Neural progenitor cell (in vitro differentiated cells): ENCODE data around the gene ERO1B. TPM values are rescaled to one million over a fixed set of nuclear protein-coding genes. Genes with fewer than 3 reads are reported as not detected.
"Not testable (repeated sequence)": the region's sequence is repeated elsewhere in the genome, so short reads cannot be mapped to it uniquely, and the experiment has no call there.

Experiments
- DNase-seq: peaks from one replicate; pipeline ENCODE4 v3.0.0-alpha.2; 2016; ENCODE audit warnings: low spot score
- H2AFZ ChIP-seq: fragments of 200-600 bp; sonication (generic); replicated peaks from 2 replicates; pipeline ENCODE4 v1.6.1; 2016; ENCODE audit warnings: antibody characterized with exemption
- H3F3A ChIP-seq: fragments of 200-600 bp; sonication (generic); 2 replicates; pipeline ENCODE4 v1.6.1; 2016; ENCODE audit warnings: antibody characterized with exemption, low read depth
- H3K27ac ChIP-seq: fragments of 200-600 bp; sonication (generic); 2 replicates; pipeline ENCODE4 v1.5.1; 2016; ENCODE audit warnings: mild to moderate bottlenecking
- H3K27me3 ChIP-seq: fragments of 200-600 bp; sonication (generic); 2 replicates; pipeline ENCODE4 v1.6.1; 2016; ENCODE audit warnings: mild to moderate bottlenecking, moderate library complexity
- H3K36me3 ChIP-seq: fragments of 200-600 bp; sonication (generic); 2 replicates; pipeline ENCODE4 v1.5.1; 2016
- H3K4me1 ChIP-seq: fragments of 200-600 bp; sonication (generic); 2 replicates; pipeline ENCODE4 v1.6.1; 2016; ENCODE audit warnings: mixed run types
- H3K4me2 ChIP-seq: fragments of 200-600 bp; sonication (generic); 2 replicates; pipeline ENCODE4 v1.6.1; 2016
- H3K4me3 ChIP-seq: fragments of 200-600 bp; sonication (generic); 2 replicates; pipeline ENCODE4 v1.5.1; 2016
- H3K79me2 ChIP-seq: fragments of 200-600 bp; sonication (generic); 2 replicates; pipeline ENCODE4 v1.6.1; 2016; ENCODE audit warnings: low read depth
- H3K9ac ChIP-seq: fragments of 200-600 bp; sonication (generic); 2 replicates; pipeline ENCODE4 v1.6.1; 2016
- H3K9me3 ChIP-seq: fragments of 200-600 bp; sonication (generic); 2 replicates; pipeline ENCODE4 v1.5.1; 2016; ENCODE audit warnings: low read depth
- H4K20me1 ChIP-seq: fragments of 200-600 bp; sonication (generic); 2 replicates; pipeline ENCODE4 v1.6.1; 2016; ENCODE audit warnings: low read depth
- H3K27ac Mint-ChIP-seq: 3 replicates; pipeline ENCODE4 v1.8.0; 2021; ENCODE audit warnings: mixed read lengths
- H3K27me3 Mint-ChIP-seq: 2 replicates; pipeline ENCODE4 v1.8.0; 2022; ENCODE audit warnings: low read depth, mild to moderate bottlenecking, inconsistent platforms, moderate library complexity, mixed read lengths; ENCODE audit not compliant: insufficient read depth
- H3K36me3 Mint-ChIP-seq: 3 replicates; pipeline ENCODE4 v1.8.0; 2021; ENCODE audit warnings: mixed read lengths
- H3K4me1 Mint-ChIP-seq: 3 replicates; pipeline ENCODE4 v1.8.0; 2021; ENCODE audit warnings: mixed read lengths
- H3K4me3 Mint-ChIP-seq: 3 replicates; pipeline ENCODE4 v1.8.0; 2021; ENCODE audit warnings: mild to moderate bottlenecking, moderate library complexity, mixed read lengths
- H3K9me3 Mint-ChIP-seq: 3 replicates; pipeline ENCODE4 v1.8.0; 2020; ENCODE audit warnings: mixed read lengths
- EZH2 ChIP-seq: fragments of 200-600 bp; sonication (generic); IDR thresholded peaks from 2 replicates; pipeline ENCODE4 v1.6.1; 2017; ENCODE audit warnings: antibody characterized with exemption, mild to moderate bottlenecking, moderate library complexity
- EZH2phosphoT487 ChIP-seq: fragments of 200-600 bp; sonication (generic); IDR thresholded peaks from 2 replicates; pipeline ENCODE4 v1.6.1; 2017; ENCODE audit warnings: antibody characterized with exemption
- total RNA-seq: library from RNA; depleted of rRNA; stranded (reverse); fragments of >200 nt; gene quantifications from 2 replicates; pipeline ENCODE4 v1.2.3, GENCODE V29; 2015; ENCODE audit warnings: low replicate concordance
- TF ChIP-seq, protein P1 (sequence below): fragments of 200-600 bp; sonication (generic); IDR thresholded peaks from 2 replicates; pipeline ENCODE4 v1.5.1; 2017; ENCODE audit warnings: antibody characterized with exemption, mild to moderate bottlenecking

ERO1B gene
- total RNA-seq, 1 donor from 2014 or later, result 6.7 TPM

- no peaks in the 10 kb centered on the region for H4K20me1 ChIP-seq
- no peak overlapping the region for H3K4me3 ChIP-seq
- no peaks in the 10 kb centered on the region for H3K4me1 ChIP-seq
- Mint-ChIP-seq H3K36me3 (no peaks in the 10 kb centered on the region), H3K4me3 (no peak overlapping the region), H3K27me3 (peaks cover 2% of the 10 kb centered on the region), H3K27ac (no peak overlapping the region), H3K9me3 (no peaks in the 10 kb centered on the region), H3K4me1 (no peaks in the 10 kb centered on the region)
- H3K27me3 ChIP-seq, result no peaks in the 10 kb centered on the region
- no peaks in the 10 kb centered on the region for H3K9me3 ChIP-seq
- H3K9ac ChIP-seq, result no peak overlapping the region
- H2AFZ ChIP-seq, result no peak overlapping the region
- H3F3A ChIP-seq, result no peaks in the 10 kb centered on the region
- H3K36me3 ChIP-seq, result no peaks in the 10 kb centered on the region
- DNase-seq, result no peak
- no peak overlapping the region for H3K4me2 ChIP-seq
- H3K79me2 ChIP-seq, result no peaks in the 10 kb centered on the region
- TF ChIP-seq, protein P1, sequence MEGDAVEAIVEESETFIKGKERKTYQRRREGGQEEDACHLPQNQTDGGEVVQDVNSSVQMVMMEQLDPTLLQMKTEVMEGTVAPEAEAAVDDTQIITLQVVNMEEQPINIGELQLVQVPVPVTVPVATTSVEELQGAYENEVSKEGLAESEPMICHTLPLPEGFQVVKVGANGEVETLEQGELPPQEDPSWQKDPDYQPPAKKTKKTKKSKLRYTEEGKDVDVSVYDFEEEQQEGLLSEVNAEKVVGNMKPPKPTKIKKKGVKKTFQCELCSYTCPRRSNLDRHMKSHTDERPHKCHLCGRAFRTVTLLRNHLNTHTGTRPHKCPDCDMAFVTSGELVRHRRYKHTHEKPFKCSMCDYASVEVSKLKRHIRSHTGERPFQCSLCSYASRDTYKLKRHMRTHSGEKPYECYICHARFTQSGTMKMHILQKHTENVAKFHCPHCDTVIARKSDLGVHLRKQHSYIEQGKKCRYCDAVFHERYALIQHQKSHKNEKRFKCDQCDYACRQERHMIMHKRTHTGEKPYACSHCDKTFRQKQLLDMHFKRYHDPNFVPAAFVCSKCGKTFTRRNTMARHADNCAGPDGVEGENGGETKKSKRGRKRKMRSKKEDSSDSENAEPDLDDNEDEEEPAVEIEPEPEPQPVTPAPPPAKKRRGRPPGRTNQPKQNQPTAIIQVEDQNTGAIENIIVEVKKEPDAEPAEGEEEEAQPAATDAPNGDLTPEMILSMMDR, result no peak
- TF ChIP-seq EZH2, result no peak
- no peak for TF ChIP-seq EZH2phosphoT487
- H3K27ac ChIP-seq, result no peak overlapping the region
Observed at GRCh38 chr1:236315518-236315917, 33.8 kb upstream of the ERO1B start.

- no peaks in the 10 kb centered on the region for H3F3A ChIP-seq
- H3K27me3 ChIP-seq, result no peaks in the 10 kb centered on the region
- H3K4me1 Mint-ChIP-seq, result no peaks in the 10 kb centered on the region
- H3K9me3 ChIP-seq, result no peaks in the 10 kb centered on the region
- H2AFZ ChIP-seq, result no peak overlapping the region
- no peaks in the 10 kb centered on the region for H3K36me3 ChIP-seq
- no peaks in the 10 kb centered on the region for H3K9me3 Mint-ChIP-seq
- H3K27ac ChIP-seq, result no peak overlapping the region
- H3K4me3 ChIP-seq, result no peak overlapping the region
- no peak overlapping the region for H3K4me3 Mint-ChIP-seq
- H3K9ac ChIP-seq, result no peak overlapping the region
- no peaks in the 10 kb centered on the region for H3K36me3 Mint-ChIP-seq
- H3K27ac Mint-ChIP-seq, result no peak overlapping the region
- no peaks in the 10 kb centered on the region for H3K79me2 ChIP-seq
- H4K20me1 ChIP-seq, result no peaks in the 10 kb centered on the region
- H3K4me2 ChIP-seq, result no peak overlapping the region
- no peak for DNase-seq
- H3K4me1 ChIP-seq, result no peaks in the 10 kb centered on the region
- H3K27me3 Mint-ChIP-seq, result peaks cover 2% of the 10 kb centered on the region
- no peak for TF ChIP-seq EZH2phosphoT487
- TF ChIP-seq, protein P1, result no peak
- TF ChIP-seq EZH2, result no peak
Observed at GRCh38 chr1:236315092-236315491, 33.3 kb upstream of the ERO1B start.

GRCh38 chr1:236314050-236314449, 32.3 kb upstream of the ERO1B start:
- not testable (repeated sequence) for H3K9me3 Mint-ChIP-seq, H3K36me3 Mint-ChIP-seq, H3K4me3 Mint-ChIP-seq, H3K36me3 ChIP-seq, H3K27me3 ChIP-seq, H3K4me3 ChIP-seq, H2AFZ ChIP-seq, H3F3A ChIP-seq, DNase-seq, H3K4me1 ChIP-seq, H3K27ac Mint-ChIP-seq, H3K27ac ChIP-seq, H3K9me3 ChIP-seq, H3K79me2 ChIP-seq, H3K4me1 Mint-ChIP-seq, H4K20me1 ChIP-seq, H3K27me3 Mint-ChIP-seq, H3K9ac ChIP-seq, H3K4me2 ChIP-seq

DNA sequence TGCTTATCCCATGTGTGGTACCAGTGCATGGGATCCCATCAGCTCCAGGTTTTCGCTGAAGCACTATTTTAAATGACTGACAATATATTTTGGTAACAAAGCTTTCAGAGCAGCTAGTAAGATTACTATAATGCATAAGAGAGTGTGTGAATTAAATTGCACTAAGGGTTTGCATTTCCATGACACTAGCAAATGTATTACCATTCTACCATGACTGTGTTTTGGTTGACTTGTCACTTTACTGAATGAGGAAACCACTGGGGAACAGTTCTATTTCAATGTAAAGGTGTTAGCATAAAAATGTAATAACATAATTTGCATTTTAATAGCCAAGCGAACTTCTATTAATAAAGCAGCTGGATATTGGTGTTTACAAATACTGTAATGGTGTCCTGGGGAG, 31.7 kb upstream of the ERO1B start:
- Histone ChIP-seq H3K79me2 (no peaks in the 10 kb centered on the region), H3K4me1 (no peaks in the 10 kb centered on the region), H3K4me2 (no peak overlapping the region), H3K27me3 (no peaks in the 10 kb centered on the region), H3K9ac (no peak overlapping the region), H3K9me3 (no peaks in the 10 kb centered on the region), H3K27ac (no peak overlapping the region), H3F3A (no peaks in the 10 kb centered on the region), H3K4me3 (no peak overlapping the region), H3K36me3 (no peaks in the 10 kb centered on the region), H4K20me1 (no peaks in the 10 kb centered on the region), H2AFZ (no peak overlapping the region)
- H3K9me3 Mint-ChIP-seq, result no peaks in the 10 kb centered on the region
- no peaks in the 10 kb centered on the region for H3K4me1 Mint-ChIP-seq
- H3K36me3 Mint-ChIP-seq, result no peaks in the 10 kb centered on the region
- no peak overlapping the region for H3K4me3 Mint-ChIP-seq
- no peak for DNase-seq
- TF ChIP-seq, protein P1, result no peak
- TF ChIP-seq EZH2phosphoT487 (no peak), EZH2 (no peak)
- peaks cover 2% of the 10 kb centered on the region for H3K27me3 Mint-ChIP-seq
- H3K27ac Mint-ChIP-seq, result no peak overlapping the region
